GM12878 (cell line): Measurements from ENCODE around the gene PHPT1. TPM values are rescaled to one million over a fixed set of nuclear protein-coding genes. Genes with fewer than 3 reads are reported as not detected.

ENCODE experiments used
- ATAC-seq: fragments of 200-7000 bp; cut with Tn5 transposase; 3 replicates; pipeline ENCODE4 v1.9.1; 2020; ENCODE audit warnings: mild to moderate bottlenecking, moderate library complexity
- BruUV-seq: library from RNA; stranded (reverse); fragments of 400-500 nt; replicated peaks from 2 replicates; lab custom pipeline; 2021; lab: Mats Ljungman, UMichigan
- CTCF ChIA-PET: fragments of 300-600 bp; sonication (Branson Sonifier 250); formaldehyde crosslinking; extraction: SDS; loops from one replicate; lab custom pipeline; 2021; ENCODE audit warnings: inconsistent platforms; lab: Yijun Ruan, JAX
- POLR2A ChIA-PET: fragments of 350-600 bp; formaldehyde crosslinking; extraction: SDS; loops from one replicate; lab custom pipeline; 2021; ENCODE audit warnings: inconsistent platforms; lab: Charles Lee
- RAD21 ChIA-PET: fragments of 300-600 bp; sonication (Branson Sonifier 250); formaldehyde crosslinking; loops from one replicate; lab custom pipeline; 2023; ENCODE audit warnings: antibody characterized with exemption; ENCODE audit not compliant: unreplicated experiment; lab: Charles Lee
- SMC1A ChIA-PET: fragments of 300-600 bp; sonication (Branson Sonifier 250); formaldehyde crosslinking; loops from one replicate; lab custom pipeline; 2023; ENCODE audit not compliant: unreplicated experiment, uncharacterized antibody; lab: Charles Lee
- DNase-seq: peaks from one replicate; pipeline ENCODE4 v3.0.0-alpha.2; 2011; ENCODE audit warnings: low read depth, low spot score
- FAIRE-seq: peaks from 3 replicates; lab custom pipeline; 2011; peaks lifted over from hg19 to GRCh38; lab: Jason Lieb, UNC
- H2AFZ ChIP-seq: 2 replicates; pipeline ENCODE4 v1.6.0; 2011; ENCODE audit warnings: low read depth, low read length, control low read depth; ENCODE audit not compliant: control insufficient read depth
- H3K27ac ChIP-seq: 2 replicates; pipeline ENCODE4 v1.5.1; 2011; ENCODE audit warnings: control low read depth; ENCODE audit not compliant: control insufficient read depth, insufficient read depth
- H3K27me3 ChIP-seq, 2 experiments: replicated peaks in 1 of 2; 2 replicates each; pipeline versions ENCODE4 v1.6.0 to v1.6.1; 2011; ENCODE audit warnings: low read length in 1 of 2; ENCODE audit not compliant: control insufficient read depth in 2 of 2, insufficient read depth in 2 of 2
- H3K36me3 ChIP-seq, 2 experiments: 2 replicates each; pipeline ENCODE4 v1.5.1; 2011; ENCODE audit warnings: low read length in 1 of 2; ENCODE audit not compliant: control insufficient read depth in 2 of 2, insufficient read depth in 2 of 2
- H3K4me1 ChIP-seq: 2 replicates; pipeline ENCODE4 v1.6.1; 2011; ENCODE audit warnings: mild to moderate bottlenecking, low read length, moderate library complexity, mixed read lengths; ENCODE audit not compliant: control insufficient read depth, insufficient read depth
- H3K4me2 ChIP-seq: 2 replicates; pipeline ENCODE4 v1.6.0; 2011; ENCODE audit warnings: control low read depth; ENCODE audit not compliant: control insufficient read depth, insufficient read depth
- H3K4me3 ChIP-seq: fragments of 200-600 bp; sonication (generic); 2 replicates; pipeline ENCODE4 v1.5.1; 2016
- H3K79me2 ChIP-seq: 2 replicates; pipeline ENCODE4 v1.6.0; 2011; ENCODE audit warnings: low read length; ENCODE audit not compliant: control insufficient read depth, insufficient read depth
- H3K9ac ChIP-seq: 2 replicates; pipeline ENCODE4 v1.8.0; 2011; ENCODE audit warnings: low read length, control low read depth, mixed read lengths; ENCODE audit not compliant: control insufficient read depth, insufficient read depth
- H3K9me3 ChIP-seq: replicated peaks from 3 replicates; pipeline ENCODE4 v1.5.1; 2011; ENCODE audit warnings: mild to moderate bottlenecking, low read length; ENCODE audit not compliant: control insufficient read depth, insufficient read depth
- H4K20me1 ChIP-seq: 2 replicates; pipeline ENCODE4 v1.6.0; 2011; ENCODE audit not compliant: control insufficient read depth, insufficient read depth
- FOS ChIP-seq: IDR thresholded peaks from 3 replicates; pipeline ENCODE4 v1.6.1; 2011; ENCODE audit warnings: borderline replicate concordance; ENCODE audit not compliant: insufficient read length; ENCODE audit errors: extremely low read depth
- POLR2A ChIP-seq: IDR thresholded peaks from 2 replicates; pipeline ENCODE4 v1.6.1; 2011; ENCODE audit warnings: low read depth, mild to moderate bottlenecking, low read length
- WGBS: methylation state at CpG from one replicate; pipeline ENCODE4 v1.1.6; 2016; ENCODE audit warnings: low lambda C conversion rate; ENCODE audit not compliant: insufficient replicate concordance, insufficient coverage; ENCODE audit errors: missing lambda C conversion rate; 5-methylcytosine and 5-hydroxymethylcytosine counted together
- in situ Hi-C: fragments of 300-500 bp; cut with MboI; formaldehyde crosslinking; loops from 9 replicates; pipeline ENCODE4 v1.14.3; 2018; ENCODE audit warnings: mixed read lengths
- intact Hi-C: fragments of 100-400 bp; cut with micrococcal nuclease; formaldehyde crosslinking; loops from one replicate; pipeline ENCODE4 v1.14.2; 2022; ENCODE audit not compliant: unreplicated experiment
- polyA plus RNA-seq, 11 experiments: library from polyadenylated mRNA; depleted of rRNA in 4 of 11; unstranded in 6 of 11; stranded (reverse) in 5 of 11; fragments of >200 nt; fragmentation: Nextera tagmentation in 4 of 11; fragmentation: Illumina TruSeq in 1 of 11; extraction: Ambion mirVana in 4 of 11; extraction: Trizol in 1 of 11; gene quantifications; 1 replicate in 1 of 11; 2 replicates in 10 of 11; pipeline versions ENCODE4 v1.2.1 to v1.2.3, GENCODE V29; 2011 to 2016; ENCODE audit warnings: inconsistent platforms in 2 of 11, missing spikeins in 2 of 11, low read depth in 1 of 11
- total RNA-seq, 4 experiments: library from RNA; depleted of rRNA in 3 of 4; stranded (reverse); fragments of >200 nt in 3 of 4; fragmentation: Illumina TruSeq in 1 of 4; extraction: Trizol in 1 of 4; gene quantifications; 2 replicates each; pipeline versions ENCODE4 v1.2.1 to v1.2.3, GENCODE V29; 2013 to 2021
- TF ChIP-seq, protein P1 (sequence below): IDR thresholded peaks from 2 replicates; pipeline ENCODE4 v1.6.1; 2012; ENCODE audit warnings: low read depth, low read length, improper control_type of control experiment

PHPT1 gene
- total and polyA plus RNA-seq, 10 of the 15 experiments (the other 5 are each of a cell fraction or from before 2014, with no cell fraction given) = 56.2 to 323 (median 140) TPM

DNA sequence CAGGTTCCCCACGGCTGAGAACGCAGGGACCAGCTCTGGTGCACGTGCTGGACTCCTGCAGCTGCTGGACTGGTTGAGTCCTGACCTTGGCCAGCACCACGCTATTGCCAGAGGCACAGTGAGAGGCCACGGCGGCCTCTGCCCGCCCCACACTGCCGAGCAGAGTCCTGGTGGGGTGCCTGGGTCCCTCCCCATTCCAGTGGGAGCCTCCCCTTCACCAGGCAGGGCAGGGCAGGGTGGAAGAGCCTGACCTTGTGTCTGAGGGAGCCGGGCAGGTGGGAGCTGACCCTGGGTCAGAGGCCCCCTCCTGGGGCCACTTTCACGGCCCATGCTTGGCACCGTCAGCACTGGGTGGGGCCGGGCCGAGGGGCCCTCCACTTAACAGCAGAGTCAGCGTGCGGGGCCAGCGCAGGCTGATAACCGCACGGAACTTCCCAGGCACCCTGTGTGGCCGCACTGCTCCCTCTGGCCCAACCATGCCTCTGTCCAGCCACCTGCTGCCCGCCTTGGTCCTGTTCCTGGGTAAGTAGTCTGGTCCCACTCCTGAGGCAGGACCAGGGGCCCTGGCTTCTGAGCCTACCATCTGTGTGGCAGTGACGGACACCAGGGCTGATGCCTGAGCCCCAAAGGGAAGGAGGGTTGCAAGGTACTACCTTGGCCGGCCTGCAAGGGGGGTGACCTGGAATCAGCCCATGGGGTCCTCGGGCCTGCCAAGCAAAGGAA lies 2.9 kb downstream of the PHPT1 start, which contains the start of gene MAMDC4:
Gene MAMDC4, plus strand, starts transcription at position 406 of the 723 bp plus-strand sequence. Its CDS starts 71 bp downstream, at position 477.
- Histone ChIP-seq H3K4me3 (no peak within 1 kb of the TSS), H3K36me3 (peaks cover 4 to 8% of the 10 kb centered on the region in 2 experiments; a peak in 3 of 4 replicates), H4K20me1 (no peaks in the 10 kb centered on the region; the same call in 1 of the 2 replicates), H3K27me3 (no peaks in the 10 kb centered on the region), H3K9me3 (no peaks in the 10 kb centered on the region; the same call in 2 of the 3 replicates), H3K79me2 (peaks cover 10% of the 10 kb centered on the region; the same call in 1 of the 2 replicates), H2AFZ (no peak within 1 kb of the TSS), H3K4me2 (no peak within 1 kb of the TSS), H3K27ac (no peak within 1 kb of the TSS), H3K4me1 (peaks cover 7% of the 10 kb centered on the region), H3K9ac (no peak within 1 kb of the TSS)
- POLR2A ChIA-PET = interaction anchor here (1.0 kb wide), 1 partner anchor 39 kb away, joined by 3 read pairs; no protein-coding TSS in a partner anchor
- RAD21 ChIA-PET = no interaction called here
- no peak for FAIRE-seq
- BruUV-seq = no TSS peak
- 76% methylated on average over 23 of the region's 23 CpGs for WGBS
- SMC1A ChIA-PET = no interaction called here
- DNase-seq = no peak
- CTCF ChIA-PET = interaction anchor here (0.6 to 1.2 kb wide), 2 partner anchors 46 to 55 kb away, joined by 3 to 4 read pairs; no protein-coding TSS in a partner anchor
- TF ChIP-seq FOS (no peak), POLR2A (peak; percentile 57; the same call in 1 of the 2 replicates)
- no peak for ATAC-seq
- intact Hi-C loops (loop anchor here (5.0 kb wide), 1 partner anchor 90 kb away; the partner anchor contains the start of gene FBXW5), in situ Hi-C loops (no loop called here)

DNA sequence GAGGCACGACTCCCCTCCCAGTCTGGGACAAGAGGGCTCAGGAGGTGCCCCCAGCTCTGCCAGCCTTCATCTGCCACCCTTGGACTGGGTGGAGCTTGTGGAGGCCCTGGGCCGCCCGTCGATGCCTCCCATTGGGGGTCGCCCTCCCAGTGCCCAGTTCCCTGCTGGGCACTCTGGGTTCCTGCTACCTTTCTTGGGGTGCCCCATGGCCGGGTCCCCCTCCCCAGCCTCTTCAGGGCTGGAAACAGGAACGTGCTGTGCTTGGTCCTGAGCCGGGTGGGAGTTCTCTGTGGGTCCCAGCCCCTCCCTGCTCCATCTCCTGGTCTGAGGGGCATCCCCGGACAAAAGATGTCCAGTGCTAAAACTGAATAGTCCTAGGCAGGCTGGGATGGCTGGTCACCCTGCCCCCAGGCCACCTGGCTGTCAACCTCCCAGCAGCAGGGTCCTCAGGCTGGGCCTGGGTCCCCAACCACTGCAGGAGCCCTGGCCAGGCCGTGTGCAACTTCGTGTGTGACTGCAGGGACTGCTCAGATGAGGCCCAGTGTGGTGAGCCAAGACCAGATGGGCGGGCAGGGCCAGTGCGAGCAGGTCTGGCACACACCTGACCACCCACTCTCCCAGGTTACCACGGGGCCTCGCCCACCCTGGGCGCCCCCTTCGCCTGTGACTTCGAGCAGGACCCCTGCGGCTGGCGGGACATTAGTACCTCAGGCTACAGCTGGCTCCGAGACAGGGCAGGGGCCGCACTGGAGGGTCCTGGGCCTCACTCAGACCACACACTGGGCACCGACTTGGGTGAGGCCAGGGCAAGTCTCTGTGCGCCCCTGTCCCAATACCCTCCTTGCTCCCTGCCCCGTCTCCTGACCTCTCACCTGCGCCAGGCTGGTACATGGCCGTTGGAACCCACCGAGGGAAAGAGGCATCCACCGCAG lies 3.7 kb downstream of the PHPT1 start:
- H3K36me3 ChIP-seq = peaks cover 4 to 8% of the 10 kb centered on the region in 2 experiments; a peak in 3 of 4 replicates
- no peak overlapping the region for H3K4me3 ChIP-seq
- H3K4me1 ChIP-seq = peaks cover 7% of the 10 kb centered on the region
- ChIA-PET RAD21 (no interaction called here), SMC1A (no interaction called here), CTCF (no interaction called here), POLR2A (no interaction called here)
- no peak overlapping the region for H3K4me2 ChIP-seq
- DNase-seq = no peak
- WGBS = 77% methylated on average over 29 of the region's 29 CpGs
- no peak for FAIRE-seq
- no peaks in the 10 kb centered on the region; the same call in 1 of the 2 replicates for H4K20me1 ChIP-seq
- H3K27me3 ChIP-seq = no peaks in the 10 kb centered on the region
- H3K9ac ChIP-seq = no peak overlapping the region
- peak; percentile 34; the same call in 1 of the 2 replicates for TF ChIP-seq POLR2A
- TF ChIP-seq, protein P1, sequence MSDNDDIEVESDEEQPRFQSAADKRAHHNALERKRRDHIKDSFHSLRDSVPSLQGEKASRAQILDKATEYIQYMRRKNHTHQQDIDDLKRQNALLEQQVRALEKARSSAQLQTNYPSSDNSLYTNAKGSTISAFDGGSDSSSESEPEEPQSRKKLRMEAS = no peak
- no peaks in the 10 kb centered on the region for H3K9me3 ChIP-seq
- intact Hi-C loops (loop anchor here (5.0 kb wide), 1 partner anchor 89 kb away; the partner anchor contains the start of gene FBXW5), in situ Hi-C loops (no loop called here)
- H2AFZ ChIP-seq = no peak overlapping the region
- BruUV-seq = no TSS peak
- no peak overlapping the region for H3K27ac ChIP-seq
- no peak for ATAC-seq
- H3K79me2 ChIP-seq = peaks cover 10% of the 10 kb centered on the region; the same call in 1 of the 2 replicates
